GM21381 (cell line): Measurements from ENCODE around the gene ZBTB42.
"Not testable (repeated sequence)": the region's sequence is repeated elsewhere in the genome, so short reads cannot be mapped to it uniquely, and the experiment has no call there.

Experiments used
- ATAC-seq: cut with Tn5 transposase; IDR thresholded peaks from one replicate; pipeline ENCODE4 v1.9.1; 2021; ENCODE audit warnings: mild to moderate bottlenecking, moderate library complexity; ENCODE audit not compliant: unreplicated experiment

ZBTB42 gene

GRCh38 chr14:104806625-104807465 lies 5.9 kb downstream of the ZBTB42 start:
- no peak for ATAC-seq

GRCh38 chr14:104808456-104808855 lies 7.6 kb downstream of the ZBTB42 start:
- ATAC-seq = no peak

- ATAC-seq = no peak
These were observed 9.4 kb downstream of the ZBTB42 start for GRCh38 chr14:104810316-104810715.

- ATAC-seq = no peak
These were observed 12.4 kb downstream of the ZBTB42 start for GRCh38 chr14:104813286-104813685.

GRCh38 chr14:104814701-104815100 lies 13.8 kb downstream of the ZBTB42 start:
- not testable (repeated sequence) for ATAC-seq

GRCh38 chr14:104816616-104816884 lies 15.6 kb downstream of the ZBTB42 start:
- no peak for ATAC-seq

GRCh38 chr14:104817930-104818713 lies 17.2 kb downstream of the ZBTB42 start:
- ATAC-seq = no peak

- ATAC-seq = no peak
These were observed 17.8 kb downstream of the ZBTB42 start for GRCh38 chr14:104818714-104819161.

GRCh38 chr14:104819361-104819781 lies 18.5 kb downstream of the ZBTB42 start:
- ATAC-seq = no peak

GRCh38 chr14:104820669-104821228 lies 19.8 kb downstream of the ZBTB42 start:
- no peak for ATAC-seq

- no peak for ATAC-seq
These were observed 20.5 kb downstream of the ZBTB42 start for GRCh38 chr14:104821229-104821945.

- no peak for ATAC-seq
These were observed 21.2 kb downstream of the ZBTB42 start for GRCh38 chr14:104821971-104822608.

- no peak for ATAC-seq
These were observed 22.1 kb downstream of the ZBTB42 start for GRCh38 chr14:104822821-104823615.

GRCh38 chr14:104824353-104824997 lies 23.6 kb downstream of the ZBTB42 start:
- ATAC-seq = no peak

GRCh38 chr14:104826189-104826860 lies 25.4 kb downstream of the ZBTB42 start:
- ATAC-seq = peak; percentile 88

GRCh38 chr14:104826861-104827176 lies 25.9 kb downstream of the ZBTB42 start:
- no peak for ATAC-seq

GRCh38 chr14:104827177-104828055 lies 26.5 kb downstream of the ZBTB42 start:
- no peak for ATAC-seq

- no peak for ATAC-seq
These were observed 29.9 kb downstream of the ZBTB42 start for GRCh38 chr14:104830781-104831180.
